ENCODE measurements around the gene SCUBE2.

- TF ChIP-seq CTCF (IDR thresholded peaks at IDR 0.05) = no peak
- TF ChIP-seq POLR2A (IDR thresholded peaks at IDR 0.05) = no peak
Observed at GRCh38 chr11:8973121-8973520, 118.3 kb downstream of the SCUBE2 start.

Data from body of pancreas (tissue), 4 donors.